Measurements from ENCODE around the gene PFDN6. TPM values are rescaled to one million over a fixed set of nuclear protein-coding genes. Genes with fewer than 3 reads are reported as not detected.
A peak's percentile ranks its signal among the peaks of the same experiment; 100 is the strongest.

Gene PFDN6
- total and polyA plus RNA-seq, 2 experiments from 2014 or later, result 56.1 to 62.2 TPM

- H3K4me1 Mint-ChIP-seq, result peaks cover 39% of the 10 kb centered on the region
- peak overlapping the region; percentile 96 for H3K27ac ChIP-seq (ENCODE audit: low read depth)
- ATAC-seq, result no peak
These were observed 16.1 kb upstream of the PFDN6 start for GRCh38 chr6:33273129-33273923.

More at GRCh38 chr6:33273129-33273923, 16.1 kb upstream of the PFDN6 start:
- Histone ChIP-seq H3K27me3 (ENCODE audit: insufficient read depth) (no peaks in the 10 kb centered on the region), H3K4me2 (peak overlapping the region; percentile 100), H3K9me2 (ENCODE audit: insufficient read depth) (no peaks in the 10 kb centered on the region), H3K36me3 (ENCODE audit: insufficient read depth) (peaks cover 49% of the 10 kb centered on the region), H3K4me1 (ENCODE audit: insufficient read depth) (peaks cover 48% of the 10 kb centered on the region), H3K4me3 (peak overlapping the region; percentile 99), H4K20me1 (replicated peaks; ENCODE audit: insufficient read depth) (peaks cover 36% of the 10 kb centered on the region), H2AFZ (no peak overlapping the region), H3F3A (replicated peaks; ENCODE audit: low read depth) (peaks cover 62% of the 10 kb centered on the region), H3K79me2 (replicated peaks; ENCODE audit: insufficient read depth) (peaks cover 53% of the 10 kb centered on the region)
- no peak for DNase-seq (ENCODE audit: low spot score)
- Mint-ChIP-seq H3K36me3 (ENCODE audit: low read depth) (peaks cover 62% of the 10 kb centered on the region), H3K9me3 (peaks cover 6% of the 10 kb centered on the region; the same call in 1 of the 3 replicates), H3K27ac (peak overlapping the region; percentile 100), H3K27me3 (ENCODE audit: insufficient read depth, low read depth, poor library complexity) (peaks cover 35% of the 10 kb centered on the region), H3K4me3 (peak overlapping the region; percentile 97)
- TF ChIP-seq ZNF331 (CRISPR knock-in tag; IDR thresholded peaks at IDR 0.05; ENCODE audit: low read depth), result no peak
- no peak for TF ChIP-seq STAT1 (IDR thresholded peaks at IDR 0.05; ENCODE audit: unreplicated experiment)
- no peak for TF ChIP-seq ZNF114 (CRISPR knock-in tag; IDR thresholded peaks at IDR 0.05)
- no peak for TF ChIP-seq CREB1 (CRISPR knock-in tag; IDR thresholded peaks at IDR 0.05; ENCODE audit: low read depth)
- no peak for TF ChIP-seq ETS1 (IDR thresholded peaks at IDR 0.05)
- no peak for TF ChIP-seq REST (IDR thresholded peaks at IDR 0.05; ENCODE audit: unreplicated experiment)
- TF ChIP-seq NANOG (IDR thresholded peaks at IDR 0.05; ENCODE audit: borderline replicate concordance), result no peak
- no peak for TF ChIP-seq ZNF462 (CRISPR knock-in tag; IDR thresholded peaks at IDR 0.05)
- no peak for TF ChIP-seq EZH2phosphoT487 (IDR thresholded peaks at IDR 0.05; ENCODE audit: unreplicated experiment)
- TF ChIP-seq CTCF (conservative IDR thresholded peaks at IDR 0.05; ENCODE audit: low read depth in 2 of 2), result no peak
- TF ChIP-seq JUNB (IDR thresholded peaks at IDR 0.05; ENCODE audit: unreplicated experiment), result no peak
- no peak for TF ChIP-seq POLR2AphosphoS5 (IDR thresholded peaks at IDR 0.05; ENCODE audit: low read depth)
- no peak for TF ChIP-seq EZH2 (IDR thresholded peaks at IDR 0.05; ENCODE audit: low read depth, unreplicated experiment)
